ENCODE results near the gene NPHS1. TPM values are rescaled to one million over a fixed set of nuclear protein-coding genes. Genes with fewer than 3 reads are reported as not detected.

The NPHS1 gene
- total RNA-seq, 1 donor from 2014 or later: 0.62 TPM

- TF ChIP-seq EZH2 (IDR thresholded peaks at IDR 0.05) (no peak), EZH2phosphoT487 (IDR thresholded peaks at IDR 0.05) (no peak)
- TF ChIP-seq, protein P1, sequence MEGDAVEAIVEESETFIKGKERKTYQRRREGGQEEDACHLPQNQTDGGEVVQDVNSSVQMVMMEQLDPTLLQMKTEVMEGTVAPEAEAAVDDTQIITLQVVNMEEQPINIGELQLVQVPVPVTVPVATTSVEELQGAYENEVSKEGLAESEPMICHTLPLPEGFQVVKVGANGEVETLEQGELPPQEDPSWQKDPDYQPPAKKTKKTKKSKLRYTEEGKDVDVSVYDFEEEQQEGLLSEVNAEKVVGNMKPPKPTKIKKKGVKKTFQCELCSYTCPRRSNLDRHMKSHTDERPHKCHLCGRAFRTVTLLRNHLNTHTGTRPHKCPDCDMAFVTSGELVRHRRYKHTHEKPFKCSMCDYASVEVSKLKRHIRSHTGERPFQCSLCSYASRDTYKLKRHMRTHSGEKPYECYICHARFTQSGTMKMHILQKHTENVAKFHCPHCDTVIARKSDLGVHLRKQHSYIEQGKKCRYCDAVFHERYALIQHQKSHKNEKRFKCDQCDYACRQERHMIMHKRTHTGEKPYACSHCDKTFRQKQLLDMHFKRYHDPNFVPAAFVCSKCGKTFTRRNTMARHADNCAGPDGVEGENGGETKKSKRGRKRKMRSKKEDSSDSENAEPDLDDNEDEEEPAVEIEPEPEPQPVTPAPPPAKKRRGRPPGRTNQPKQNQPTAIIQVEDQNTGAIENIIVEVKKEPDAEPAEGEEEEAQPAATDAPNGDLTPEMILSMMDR (IDR thresholded peaks at IDR 0.05): no peak
- peaks cover 18% of the 10 kb centered on the region for H3K27me3 ChIP-seq
- no peak overlapping the region for H3K9ac ChIP-seq
- H3K4me2 ChIP-seq: no peak overlapping the region
- Mint-ChIP-seq H3K4me3 (peak overlapping the region; percentile 64), H3K27ac (no peak overlapping the region), H3K4me1 (peaks cover 24% of the 10 kb centered on the region), H3K36me3 (peaks cover 5% of the 10 kb centered on the region), H3K27me3 (ENCODE audit: insufficient read depth, low read depth) (peaks cover 7% of the 10 kb centered on the region), H3K9me3 (no peaks in the 10 kb centered on the region)
- no peak overlapping the region for H3K27ac ChIP-seq
- peaks cover 21% of the 10 kb centered on the region for H3F3A ChIP-seq (ENCODE audit: low read depth)
- no peaks in the 10 kb centered on the region for H3K36me3 ChIP-seq
- H3K4me1 ChIP-seq: peaks cover 23% of the 10 kb centered on the region
- no peak overlapping the region for H3K4me3 ChIP-seq
- no peak overlapping the region for H2AFZ ChIP-seq (replicated peaks)
- no peaks in the 10 kb centered on the region for H3K79me2 ChIP-seq (ENCODE audit: low read depth)
- H4K20me1 ChIP-seq (ENCODE audit: low read depth): peaks cover 31% of the 10 kb centered on the region
- DNase-seq (ENCODE audit: low spot score): no peak
- no peaks in the 10 kb centered on the region for H3K9me3 ChIP-seq (ENCODE audit: low read depth)
Observed at GRCh38 chr19:35777961-35778360, 74.3 kb downstream of the NPHS1 start.

DNA sequence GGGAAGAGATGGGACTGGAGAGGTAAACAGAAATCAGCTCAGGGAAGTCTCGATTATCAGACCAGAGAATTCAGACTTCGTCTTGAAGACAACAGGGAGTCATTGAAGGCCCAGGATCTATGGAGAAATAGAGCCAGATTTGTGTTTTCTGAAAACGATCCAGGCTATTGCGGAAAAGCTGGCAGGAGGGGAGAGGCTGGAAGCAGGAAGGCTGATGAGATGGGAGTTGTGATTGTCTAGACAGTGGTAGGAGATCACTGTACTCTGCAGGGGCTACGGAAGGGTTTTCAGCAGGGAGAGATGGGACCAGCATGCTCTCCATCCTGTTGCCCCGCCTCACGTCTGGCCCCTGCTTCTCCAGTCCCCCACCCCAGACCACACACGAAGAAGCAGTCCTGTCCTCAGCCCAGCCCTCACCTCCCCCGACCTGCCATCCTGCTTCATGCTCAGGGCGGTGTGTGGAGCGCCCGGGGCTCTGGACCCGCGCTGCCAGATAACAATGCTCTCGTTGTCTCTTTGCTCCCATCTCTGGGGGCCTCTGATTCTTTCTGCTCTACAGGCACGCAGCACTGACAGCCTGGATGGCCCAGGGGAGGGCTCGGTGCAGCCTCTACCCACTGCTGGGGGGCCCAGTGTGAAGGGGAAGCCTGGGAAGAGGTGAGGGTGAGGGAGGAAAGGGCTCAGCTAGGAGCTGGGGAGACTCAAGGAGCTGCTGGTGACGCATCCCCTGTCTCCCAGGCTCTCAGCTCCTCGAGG, 75.0 kb downstream of the NPHS1 start:
- H3K9me3 ChIP-seq (ENCODE audit: low read depth): no peaks in the 10 kb centered on the region
- no peaks in the 10 kb centered on the region for H3K79me2 ChIP-seq (ENCODE audit: low read depth)
- H3K36me3 Mint-ChIP-seq: peaks cover 5% of the 10 kb centered on the region
- no peak overlapping the region for H3K27ac ChIP-seq
- no peak overlapping the region for H3K4me3 ChIP-seq
- no peaks in the 10 kb centered on the region for H3K36me3 ChIP-seq
- H3F3A ChIP-seq (ENCODE audit: low read depth): peaks cover 21% of the 10 kb centered on the region
- peaks cover 7% of the 10 kb centered on the region for H3K27me3 Mint-ChIP-seq (ENCODE audit: insufficient read depth, low read depth)
- peaks cover 24% of the 10 kb centered on the region for H3K4me1 Mint-ChIP-seq
- no peaks in the 10 kb centered on the region for H3K9me3 Mint-ChIP-seq
- TF ChIP-seq EZH2 (IDR thresholded peaks at IDR 0.05) (no peak), EZH2phosphoT487 (IDR thresholded peaks at IDR 0.05) (no peak)
- TF ChIP-seq, protein P1 (IDR thresholded peaks at IDR 0.05): no peak
- peak overlapping the region; percentile 84 for H3K4me2 ChIP-seq
- peaks cover 30% of the 10 kb centered on the region for H4K20me1 ChIP-seq (ENCODE audit: low read depth)
- H3K4me3 Mint-ChIP-seq: peak overlapping the region; percentile 91
- no peak overlapping the region for H3K27ac Mint-ChIP-seq
- peaks cover 22% of the 10 kb centered on the region for H3K27me3 ChIP-seq
- no peak overlapping the region for H3K9ac ChIP-seq
- H2AFZ ChIP-seq (replicated peaks): no peak overlapping the region
- peaks cover 23% of the 10 kb centered on the region for H3K4me1 ChIP-seq
- DNase-seq (ENCODE audit: low spot score): peak; percentile 64

DNA sequence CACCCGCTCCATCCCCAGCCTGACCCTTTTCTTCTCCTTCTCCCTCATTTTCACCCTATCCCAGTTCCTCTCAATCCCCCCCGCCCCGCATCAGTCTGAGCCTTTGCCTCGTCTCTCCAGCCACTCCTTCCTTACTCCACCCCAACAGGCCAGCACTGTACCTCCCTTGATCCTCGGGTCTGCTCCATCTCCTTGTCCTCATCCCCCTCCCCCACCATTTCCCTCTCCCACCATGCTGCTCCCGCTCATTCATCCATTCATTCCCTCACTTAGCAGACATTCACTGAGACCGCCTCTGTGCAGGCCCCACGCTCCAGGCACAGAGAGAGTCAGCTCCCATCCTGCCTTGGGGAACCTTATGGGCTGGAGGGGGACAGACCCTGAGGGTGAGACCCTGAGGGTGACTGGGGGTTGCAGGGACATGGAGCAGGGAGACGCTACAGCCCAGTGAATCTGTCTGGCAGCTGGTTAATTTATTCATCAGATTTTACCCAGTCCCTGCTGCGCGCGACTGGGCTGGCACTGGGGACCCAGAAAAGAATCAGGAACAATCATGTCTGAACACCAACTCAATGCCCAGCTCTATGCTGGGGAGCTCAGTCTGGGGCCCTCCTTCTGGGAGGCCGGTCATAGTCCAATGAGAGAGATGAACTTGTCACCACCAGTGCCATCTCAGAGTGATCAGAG, 76.1 kb downstream of the NPHS1 start:
- Histone ChIP-seq H3K9ac (no peak overlapping the region), H3K27ac (no peak overlapping the region), H3F3A (ENCODE audit: low read depth) (peaks cover 21% of the 10 kb centered on the region), H3K36me3 (no peaks in the 10 kb centered on the region), H3K4me1 (peaks cover 23% of the 10 kb centered on the region), H3K4me2 (peak overlapping the region; percentile 84), H3K4me3 (peak overlapping the region; percentile 69), H2AFZ (replicated peaks) (no peak overlapping the region), H3K27me3 (peaks cover 22% of the 10 kb centered on the region), H4K20me1 (ENCODE audit: low read depth) (peaks cover 28% of the 10 kb centered on the region), H3K9me3 (ENCODE audit: low read depth) (no peaks in the 10 kb centered on the region), H3K79me2 (ENCODE audit: low read depth) (no peaks in the 10 kb centered on the region)
- no peaks in the 10 kb centered on the region for H3K9me3 Mint-ChIP-seq
- H3K4me3 Mint-ChIP-seq: peak overlapping the region; percentile 91
- no peak overlapping the region for H3K27ac Mint-ChIP-seq
- DNase-seq (ENCODE audit: low spot score): peak; percentile 59
- H3K27me3 Mint-ChIP-seq (ENCODE audit: insufficient read depth, low read depth): peaks cover 7% of the 10 kb centered on the region
- H3K36me3 Mint-ChIP-seq: peaks cover 5% of the 10 kb centered on the region
- peaks cover 24% of the 10 kb centered on the region for H3K4me1 Mint-ChIP-seq
- TF ChIP-seq EZH2 (IDR thresholded peaks at IDR 0.05) (no peak), EZH2phosphoT487 (IDR thresholded peaks at IDR 0.05) (no peak)
- TF ChIP-seq, protein P1 (IDR thresholded peaks at IDR 0.05): no peak

Small RNAs within 50 kb of the gene (small RNA-seq; reads per million reads assigned to genes)
- not detected for gene RN7SL402P

Other genes starting within 250 kb of the NPHS1 start
- gene HAUS5, start 239.8 kb downstream of the NPHS1 start, total RNA-seq (ENCODE audit: low replicate concordance): 12.4 and 27.8 TPM in 2 replicates
- gene RBM42, start 223.5 kb downstream of the NPHS1 start, total RNA-seq (ENCODE audit: low replicate concordance): 20.1 and 53.7 TPM in 2 replicates
- gene ETV2, start 210.8 kb downstream of the NPHS1 start, total RNA-seq (ENCODE audit: low replicate concordance): 0.71 TPM in 1 of 2 replicates, not detected in the other
- 403 and 511 TPM in 2 replicates for gene COX6B1, start 204.2 kb downstream of the NPHS1 start, total RNA-seq (ENCODE audit: low replicate concordance)
- 1.3 TPM in 1 of 2 replicates, not detected in the other for gene UPK1A, start 186.0 kb downstream of the NPHS1 start, total RNA-seq (ENCODE audit: low replicate concordance)
- gene ZBTB32, start 147.9 kb downstream of the NPHS1 start, total RNA-seq (ENCODE audit: low replicate concordance): not detected in 2 replicates
- 12.6 and 16.0 TPM in 2 replicates for gene KMT2B, start 134.5 kb downstream of the NPHS1 start, total RNA-seq (ENCODE audit: low replicate concordance)
- 5.0 and 9.2 TPM in 2 replicates for gene IGFLR1, start 110.1 kb downstream of the NPHS1 start, total RNA-seq (ENCODE audit: low replicate concordance)
- gene U2AF1L4, start 107.1 kb downstream of the NPHS1 start, total RNA-seq (ENCODE audit: low replicate concordance): 17.2 and 27.9 TPM in 2 replicates
- gene PSENEN, start 106.9 kb downstream of the NPHS1 start, total RNA-seq (ENCODE audit: low replicate concordance): 10.9 and 29.6 TPM in 2 replicates
- gene LIN37, start 103.9 kb downstream of the NPHS1 start, total RNA-seq (ENCODE audit: low replicate concordance): 11.4 and 12.4 TPM in 2 replicates
- gene HSPB6, start 95.5 kb downstream of the NPHS1 start, total RNA-seq (ENCODE audit: low replicate concordance): not detected in 2 replicates
- gene PROSER3, start 94.3 kb downstream of the NPHS1 start, total RNA-seq (ENCODE audit: low replicate concordance): 7.1 and 13.4 TPM in 2 replicates
- 6.5 and 15.1 TPM in 2 replicates for gene ARHGAP33, start 76.9 kb downstream of the NPHS1 start, total RNA-seq (ENCODE audit: low replicate concordance)
- not detected in 2 replicates for gene PRODH2, start 39.7 kb downstream of the NPHS1 start, total RNA-seq (ENCODE audit: low replicate concordance)
- 2.4 and 5.5 TPM in 2 replicates for gene KIRREL2, start 4.4 kb upstream of the NPHS1 start, total RNA-seq (ENCODE audit: low replicate concordance)
- 89.5 and 191 TPM in 2 replicates for gene APLP1, start 16.1 kb upstream of the NPHS1 start, total RNA-seq (ENCODE audit: low replicate concordance)
- 1.3 and 4.7 TPM in 2 replicates for gene NFKBID, start 48.0 kb upstream of the NPHS1 start, total RNA-seq (ENCODE audit: low replicate concordance)
- gene HCST, start 50.0 kb upstream of the NPHS1 start, total RNA-seq (ENCODE audit: low replicate concordance): not detected in 2 replicates
- not detected in 2 replicates for gene TYROBP, start 55.8 kb upstream of the NPHS1 start, total RNA-seq (ENCODE audit: low replicate concordance)
- gene LRFN3, start 83.9 kb upstream of the NPHS1 start, total RNA-seq (ENCODE audit: low replicate concordance): 2.3 and 9.5 TPM in 2 replicates
- 4.6 and 18.6 TPM in 2 replicates for gene SDHAF1, start 142.7 kb upstream of the NPHS1 start, total RNA-seq (ENCODE audit: low replicate concordance)
- gene SYNE4, start 156.3 kb upstream of the NPHS1 start, total RNA-seq (ENCODE audit: low replicate concordance): 2.3 and 10.9 TPM in 2 replicates
- gene ALKBH6, start 161.7 kb upstream of the NPHS1 start, total RNA-seq (ENCODE audit: low replicate concordance): 16.3 and 22.5 TPM in 2 replicates
- gene CLIP3, start 180.4 kb upstream of the NPHS1 start, total RNA-seq (ENCODE audit: low replicate concordance): 8.2 and 17.7 TPM in 2 replicates
- gene THAP8, start 201.8 kb upstream of the NPHS1 start, total RNA-seq (ENCODE audit: low replicate concordance): 6.7 and 9.5 TPM in 2 replicates
- 12.0 and 22.4 TPM in 2 replicates for gene WDR62, start 202.4 kb upstream of the NPHS1 start, total RNA-seq (ENCODE audit: low replicate concordance)